ENCODE data around the gene SLC3A2.
"Not testable (repeated sequence)": the region's sequence is repeated elsewhere in the genome, so short reads cannot be mapped to it uniquely, and the experiment has no call there.

SLC3A2 gene

DNA sequence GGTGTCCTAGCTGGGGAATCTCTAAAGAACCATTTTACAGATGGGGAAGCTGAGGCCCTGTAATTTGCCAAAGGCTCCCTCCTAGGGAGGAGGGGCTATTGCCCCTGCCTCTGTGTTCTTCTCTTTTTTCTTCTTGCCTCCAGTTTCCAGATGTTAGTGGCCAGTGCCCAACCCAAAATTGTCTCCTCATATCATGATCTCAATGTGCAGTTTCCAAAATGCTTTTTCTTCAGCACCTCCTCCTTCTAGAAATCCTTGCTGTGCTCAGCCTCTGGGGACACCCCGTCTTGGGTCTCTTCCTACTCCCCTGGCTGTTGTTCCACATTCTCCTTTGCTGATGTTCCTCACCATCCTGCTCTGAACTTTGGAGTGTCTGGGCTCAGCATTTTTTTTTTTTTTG lies 50.0 kb downstream of the SLC3A2 start:
- DNase-seq (ENCODE audit: low read depth) = no peak

DNA sequence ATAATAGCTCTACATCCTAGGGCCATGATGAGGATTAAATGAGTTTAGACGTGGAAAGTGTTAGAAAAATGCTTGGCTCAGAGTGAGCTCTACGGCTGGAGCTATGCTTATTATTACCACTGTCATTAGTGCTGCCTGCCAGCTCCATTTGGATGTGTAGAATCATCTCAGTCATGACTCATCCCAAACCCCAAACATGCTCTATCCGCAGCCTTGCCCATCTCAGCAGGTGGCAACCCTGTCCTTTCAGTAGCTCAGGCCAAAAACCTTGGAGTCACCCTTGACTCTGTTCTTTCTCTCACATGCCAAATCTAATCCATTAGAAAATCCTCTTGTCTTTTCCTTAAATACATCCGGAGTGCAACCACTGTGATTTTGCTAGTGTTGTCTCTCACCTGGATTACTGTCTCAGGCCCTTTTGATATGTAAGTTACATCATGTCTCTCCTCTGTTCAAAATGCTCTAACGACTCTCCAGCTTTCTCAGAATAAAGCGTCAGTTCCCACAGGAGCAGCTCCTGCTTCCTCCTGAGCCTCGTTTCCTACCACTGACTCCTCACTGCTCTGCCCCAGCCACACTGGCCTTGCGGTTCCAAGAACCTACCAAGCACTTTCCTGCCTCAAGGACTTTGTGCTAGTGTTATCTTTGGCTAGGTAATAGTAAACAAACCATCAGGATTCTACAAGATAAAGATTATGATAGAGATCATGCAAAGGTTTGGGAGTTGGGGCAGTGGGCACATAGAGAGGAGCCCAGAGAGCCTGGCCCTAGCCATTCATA lies 51.0 kb downstream of the SLC3A2 start:
- DNase-seq (ENCODE audit: low read depth) = peak; percentile 28

DNA sequence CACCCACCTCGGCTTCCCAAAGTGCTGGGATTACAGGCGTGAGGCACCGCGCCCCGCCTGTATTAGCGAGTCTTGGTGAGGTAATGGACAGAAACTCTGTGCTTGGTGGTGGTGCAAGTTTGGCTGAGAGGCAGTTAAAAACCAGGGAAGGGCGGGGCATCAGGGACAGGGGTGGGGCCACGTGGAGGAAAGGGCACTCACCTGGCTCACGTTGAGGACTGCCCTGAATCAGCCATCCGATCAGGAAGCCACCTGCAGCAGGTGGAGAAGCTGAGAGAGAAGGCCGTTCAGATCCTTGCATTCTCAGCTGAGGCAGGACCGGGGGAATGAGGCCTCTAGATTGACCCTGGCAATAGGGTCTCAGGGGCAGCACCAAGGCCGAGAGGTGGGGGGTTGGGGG lies 52.6 kb downstream of the SLC3A2 start:
- no peak for DNase-seq (ENCODE audit: low read depth)

DNA sequence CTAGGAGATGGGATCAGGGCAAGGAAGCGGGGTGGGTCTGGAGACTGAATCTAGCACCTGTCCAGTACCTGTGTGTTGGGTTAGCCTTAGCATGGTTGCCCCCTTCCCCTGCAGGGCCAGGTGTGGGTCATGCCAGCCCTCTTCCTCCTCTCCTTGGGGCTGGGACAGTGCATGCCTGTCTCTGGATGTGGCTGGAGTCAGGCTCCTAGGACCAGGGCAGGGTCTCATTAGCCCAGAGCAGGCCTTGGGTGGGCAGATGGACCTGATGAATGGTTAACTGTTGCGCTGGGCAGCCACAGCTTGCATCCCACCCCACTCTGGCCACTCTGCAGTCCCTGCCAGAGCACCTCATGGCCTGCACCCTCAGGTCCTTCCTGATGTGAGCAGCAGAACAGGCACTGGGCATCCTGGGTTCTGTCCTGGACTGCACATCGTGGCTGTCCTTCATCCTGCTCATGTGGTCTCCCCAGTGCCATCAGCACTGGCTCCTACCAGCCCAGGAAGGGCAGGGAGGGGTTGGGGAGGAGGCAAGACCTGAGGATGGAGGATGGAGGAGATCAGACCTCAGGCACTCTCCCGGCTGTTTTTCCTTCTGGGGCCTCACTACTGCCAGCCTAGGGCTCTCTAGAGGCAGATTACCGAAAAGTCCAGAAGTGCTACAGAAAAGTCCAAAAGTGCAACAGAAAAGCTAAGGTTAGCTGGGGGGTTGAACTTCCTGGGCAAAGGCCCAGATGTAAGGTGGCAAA lies 53.2 kb downstream of the SLC3A2 start:
- no peak for DNase-seq (ENCODE audit: low read depth)

DNA sequence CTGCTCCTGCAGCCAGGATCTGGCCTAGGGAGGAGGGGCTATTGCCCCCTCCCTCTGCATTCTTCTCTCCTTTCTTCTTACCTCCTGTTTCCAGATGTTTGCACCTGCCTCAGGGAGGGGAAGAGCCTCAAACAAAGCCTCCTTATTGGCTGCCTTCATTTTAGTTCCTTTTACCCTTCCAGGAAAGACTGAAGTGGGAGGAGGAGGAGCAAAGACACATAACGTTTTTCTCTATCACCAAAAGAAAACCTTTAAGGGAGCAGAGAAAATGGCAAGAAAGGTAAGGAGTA lies 53.7 kb downstream of the SLC3A2 start:
- no peak for DNase-seq (ENCODE audit: low read depth)

DNA sequence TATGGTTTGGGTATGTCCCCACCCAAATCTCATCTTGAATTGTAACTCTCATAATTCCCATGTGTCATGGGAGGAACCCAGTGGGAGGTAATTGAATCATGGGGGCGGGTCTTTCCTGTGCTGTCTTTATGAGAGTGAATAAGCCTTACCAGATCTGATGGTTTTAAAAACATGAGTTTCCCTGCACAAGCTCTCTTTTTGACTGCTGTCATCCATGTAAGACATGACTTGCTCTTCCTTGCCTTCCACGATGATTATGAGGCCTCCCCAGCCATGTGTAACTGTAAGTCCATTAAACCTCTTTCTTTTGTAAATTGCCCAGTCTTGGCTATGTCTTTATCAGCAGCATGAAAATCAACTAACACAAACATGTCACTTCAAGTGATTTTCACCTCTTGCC lies 56.8 kb downstream of the SLC3A2 start:
- DNase-seq (ENCODE audit: low read depth) = not testable (repeated sequence)
